Islet precursor cell (in vitro differentiated cells): ENCODE results near the gene MYO9A.
"Not testable (repeated sequence)": the region's sequence is repeated elsewhere in the genome, so short reads cannot be mapped to it uniquely, and the experiment has no call there.

ENCODE experiments used
- DNase-seq: peaks from one replicate; pipeline ENCODE4 v3.0.0-alpha.2; 2018

MYO9A gene

DNA sequence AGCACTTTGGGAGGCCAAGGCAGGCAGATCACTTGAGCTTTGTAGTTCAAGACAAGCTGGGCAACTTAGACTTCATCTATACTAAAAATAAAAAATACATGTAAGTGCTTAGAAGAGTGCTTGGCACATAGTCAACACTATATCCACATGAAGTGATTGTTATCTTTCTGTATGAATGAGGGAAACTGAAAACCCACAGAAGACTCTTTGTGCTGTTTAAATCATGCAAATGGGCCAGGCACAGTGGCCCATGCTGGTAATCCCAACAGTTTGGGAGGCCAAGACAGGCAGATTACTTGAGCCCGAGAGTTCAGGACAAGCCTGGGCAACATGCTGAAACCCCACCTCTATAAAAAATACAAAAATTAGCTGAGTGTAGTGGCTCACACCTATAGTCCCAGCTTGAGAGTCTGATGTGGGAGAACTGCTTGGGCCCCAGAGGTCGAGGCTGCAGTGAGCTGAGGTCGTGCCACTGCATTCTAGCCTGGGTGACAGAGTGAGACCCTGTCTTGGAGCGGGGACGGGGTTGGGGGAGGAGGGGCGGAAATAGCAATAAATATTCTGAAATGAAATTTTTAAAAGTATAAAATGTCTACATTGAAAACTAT lies 177.9 kb downstream of the MYO9A start:
- no peak for DNase-seq

DNA sequence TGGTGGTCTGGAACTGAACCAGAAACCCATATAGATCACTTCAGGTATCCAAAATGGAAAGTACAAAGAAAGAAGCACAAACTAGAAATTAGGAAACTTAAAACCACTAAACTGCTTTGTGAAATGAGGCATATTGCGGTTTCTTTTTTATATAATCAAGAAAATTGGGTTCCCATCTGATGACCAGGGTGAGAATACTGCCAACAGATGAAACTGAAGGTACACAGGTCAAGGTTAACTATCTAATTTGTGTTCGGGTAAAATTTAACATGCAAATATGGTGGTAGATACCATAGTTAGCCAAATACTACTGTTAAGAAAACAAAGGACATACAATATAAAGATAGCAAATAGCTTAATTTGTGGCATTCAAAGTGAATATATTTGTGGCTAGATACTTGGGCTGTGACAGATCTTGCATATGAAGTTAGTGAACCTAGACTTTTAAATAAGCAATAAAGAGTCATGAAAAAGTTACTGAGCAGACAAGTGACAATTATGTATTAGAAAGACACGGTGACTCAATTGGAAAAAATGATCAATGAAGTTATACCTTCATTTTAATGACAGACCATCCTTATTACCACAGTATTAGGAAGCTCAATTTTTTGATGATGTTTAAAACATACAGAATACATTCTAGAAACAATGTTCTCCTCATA lies 180.2 kb downstream of the MYO9A start:
- DNase-seq, result no peak

DNA sequence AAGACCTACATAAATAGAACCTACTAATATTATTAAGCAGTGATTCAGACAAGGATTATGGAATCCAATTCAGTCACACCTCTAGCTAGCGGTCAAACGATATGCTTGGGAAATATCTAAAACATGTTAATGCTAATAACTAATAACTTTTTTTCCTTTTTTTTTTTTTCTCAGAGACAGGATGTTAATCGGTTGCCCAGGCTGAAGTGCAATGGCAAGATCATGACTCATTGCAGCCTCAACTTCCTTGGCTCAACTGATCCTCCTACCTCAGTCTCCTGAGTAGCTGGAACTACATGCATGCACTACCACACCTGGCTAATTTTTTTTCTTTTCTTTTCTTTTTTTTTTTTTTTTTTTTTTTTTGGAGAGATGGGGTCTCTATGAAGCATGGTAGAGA lies 183.5 kb downstream of the MYO9A start:
- no peak for DNase-seq

DNA sequence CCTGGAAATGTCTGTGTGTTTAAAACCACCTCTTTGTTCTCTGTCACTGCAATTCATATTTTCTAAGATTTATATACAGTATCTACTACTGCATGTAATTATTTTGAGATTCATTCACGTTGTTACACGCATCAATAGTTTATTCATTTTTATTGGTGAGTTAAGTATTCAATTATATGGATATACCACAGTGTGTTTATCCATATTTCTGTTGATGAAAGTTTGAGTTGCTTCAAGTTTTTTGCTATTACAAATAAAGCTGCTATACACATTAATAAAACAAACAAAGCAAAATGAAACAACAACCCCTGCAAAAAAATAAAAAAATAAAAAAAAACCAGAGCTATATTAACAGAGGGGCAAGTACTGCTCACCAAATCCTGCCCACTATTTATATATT lies 185.3 kb downstream of the MYO9A start:
- no peak for DNase-seq

DNA sequence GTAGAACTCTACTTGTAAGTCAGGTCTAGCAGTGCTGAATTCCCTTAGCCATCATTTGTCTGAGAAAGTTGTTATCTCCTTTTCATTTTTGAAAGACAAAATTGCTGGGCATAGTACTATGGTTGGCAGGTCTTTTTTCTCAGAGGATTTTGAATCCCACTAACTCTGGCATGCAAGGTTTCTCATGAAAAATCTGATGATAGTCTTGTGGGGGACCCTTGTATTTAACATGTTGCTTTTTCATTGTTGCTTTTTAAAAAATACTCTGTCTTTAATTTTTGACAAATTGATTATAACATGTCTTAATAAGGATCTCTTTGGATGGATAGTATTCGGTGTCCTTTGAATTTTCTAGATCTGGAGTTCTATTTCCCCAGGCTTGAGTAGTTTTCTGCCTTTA lies 186.7 kb downstream of the MYO9A start:
- no peak for DNase-seq

DNA sequence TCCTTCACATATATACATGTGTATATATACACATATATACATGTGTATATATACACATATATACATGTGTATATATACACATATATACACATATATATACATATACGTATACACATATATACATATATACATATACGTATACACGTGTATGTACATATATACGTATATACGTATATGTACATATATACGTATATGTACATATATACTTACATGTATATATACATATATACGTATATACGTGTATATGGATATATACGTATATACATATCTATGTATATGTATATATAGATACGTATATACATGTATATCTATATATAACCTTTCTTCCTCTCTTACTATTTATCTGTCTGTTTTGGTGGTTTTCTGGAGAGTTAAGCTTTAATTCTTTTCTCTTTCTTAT lies 192.8 kb downstream of the MYO9A start:
- DNase-seq, result no peak

DNA sequence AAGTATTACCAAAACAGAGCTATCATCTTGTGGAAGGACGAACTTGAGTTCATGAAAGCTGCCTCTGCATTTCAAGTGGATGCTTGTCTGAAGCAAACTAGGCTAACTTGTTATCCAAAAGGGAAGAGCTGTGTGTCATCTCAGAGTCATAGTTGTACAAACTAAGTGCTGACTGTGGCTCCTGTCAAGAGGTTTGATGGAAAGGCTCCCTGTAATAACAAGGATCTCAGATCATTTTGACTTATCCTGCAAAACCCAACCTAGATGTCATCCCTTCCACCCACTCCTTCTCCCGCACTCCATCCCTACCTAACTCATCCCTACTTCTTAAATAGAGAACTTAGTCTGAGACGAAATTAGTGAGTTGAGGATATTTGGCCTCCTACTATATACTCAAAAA lies 196.8 kb downstream of the MYO9A start:
- no peak for DNase-seq

DNA sequence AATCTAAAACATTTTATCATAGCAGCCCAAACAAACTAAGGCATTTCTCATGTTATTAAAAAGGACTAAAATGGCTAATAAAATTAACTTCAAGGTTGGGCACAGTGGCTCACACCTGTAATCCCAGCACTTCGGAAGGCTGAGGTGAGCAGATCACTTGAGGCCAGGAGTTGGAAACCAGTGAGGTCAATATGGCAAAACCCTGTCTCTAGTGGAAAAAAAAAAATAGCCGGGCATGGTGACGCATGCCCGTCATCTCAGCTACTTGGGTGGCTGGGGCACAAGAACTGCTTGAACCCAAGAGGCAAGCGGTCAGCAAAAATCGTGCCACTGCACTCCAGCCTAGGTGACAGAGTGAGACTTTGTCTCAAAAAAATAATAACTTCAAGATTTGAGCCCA lies 197.4 kb downstream of the MYO9A start:
- DNase-seq, result no peak

DNA sequence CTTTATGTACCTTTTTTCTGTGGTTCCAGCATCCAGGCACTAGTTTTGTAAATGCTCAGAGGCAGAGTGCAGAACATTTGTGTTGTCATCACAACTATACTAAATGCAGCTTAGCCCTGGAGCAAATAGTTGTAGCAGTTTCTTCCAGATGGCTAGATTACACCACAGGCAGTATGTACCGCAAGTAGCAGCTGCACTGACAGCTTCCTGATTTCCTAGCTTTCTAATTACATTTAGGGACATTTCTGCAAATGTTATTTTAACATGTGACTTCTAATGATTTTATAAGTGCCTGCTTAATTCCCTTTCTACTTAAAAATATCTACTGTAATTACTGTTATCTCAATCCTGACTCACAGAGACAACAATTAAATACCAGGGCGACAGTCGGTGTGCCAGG lies 201.1 kb downstream of the MYO9A start:
- DNase-seq, result no peak

DNA sequence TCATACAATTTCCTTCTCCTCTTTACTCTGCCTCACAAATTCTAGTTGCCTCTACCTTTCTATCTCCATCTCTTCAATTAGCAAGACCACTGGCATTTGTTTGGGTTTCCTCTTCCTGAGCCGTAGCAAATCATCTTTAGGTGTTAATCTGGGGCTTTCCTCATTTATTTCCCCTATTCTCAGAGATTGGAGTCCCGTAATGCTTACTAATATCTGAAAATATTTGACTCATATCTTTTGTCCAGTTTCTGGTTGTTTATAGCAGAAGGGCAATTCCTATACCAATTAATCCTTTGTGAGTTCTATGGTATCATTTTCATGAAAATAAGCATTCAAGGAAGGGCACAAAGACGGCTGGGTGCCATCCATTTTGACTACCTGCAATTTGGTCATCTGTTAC lies 203.9 kb downstream of the MYO9A start:
- DNase-seq, result no peak

DNA sequence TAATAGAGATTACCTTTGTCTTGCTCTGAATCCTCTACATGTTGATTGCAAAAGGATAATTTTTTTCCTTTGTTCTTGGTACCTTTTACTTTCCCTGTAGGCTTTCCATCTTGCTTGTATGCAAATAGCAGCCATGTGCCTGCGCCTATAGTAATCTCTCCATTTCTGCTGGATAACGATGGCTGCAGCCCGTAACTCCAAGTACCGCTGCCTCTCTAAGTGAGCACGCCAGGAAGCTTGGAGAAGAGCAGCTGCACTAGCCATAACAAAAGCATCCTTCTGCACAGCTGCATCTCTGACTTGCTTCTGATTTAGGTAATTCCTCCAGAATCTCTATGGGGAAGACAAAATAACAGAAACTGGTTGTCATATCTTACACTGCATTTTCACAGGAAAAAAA lies 218.3 kb downstream of the MYO9A start:
- DNase-seq, result no peak

DNA sequence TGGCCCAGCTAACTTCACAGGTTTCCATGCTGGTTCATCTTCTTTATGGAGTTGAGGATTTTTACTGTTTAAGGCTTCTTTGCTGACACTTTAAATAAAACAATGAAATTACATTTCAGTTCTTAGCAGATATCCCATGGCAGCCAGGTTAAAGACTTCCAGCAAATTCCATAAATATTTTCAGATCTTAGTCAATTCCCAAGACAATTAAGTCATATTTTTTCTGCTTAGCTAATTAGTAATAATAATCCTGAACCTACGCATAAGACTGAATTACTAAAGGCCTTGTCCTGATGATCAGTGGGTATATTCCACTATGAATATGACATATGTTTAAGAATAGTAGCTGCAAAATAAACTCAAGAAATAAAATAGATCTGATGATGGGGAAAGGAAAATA lies 224.3 kb downstream of the MYO9A start:
- DNase-seq, result no peak

DNA sequence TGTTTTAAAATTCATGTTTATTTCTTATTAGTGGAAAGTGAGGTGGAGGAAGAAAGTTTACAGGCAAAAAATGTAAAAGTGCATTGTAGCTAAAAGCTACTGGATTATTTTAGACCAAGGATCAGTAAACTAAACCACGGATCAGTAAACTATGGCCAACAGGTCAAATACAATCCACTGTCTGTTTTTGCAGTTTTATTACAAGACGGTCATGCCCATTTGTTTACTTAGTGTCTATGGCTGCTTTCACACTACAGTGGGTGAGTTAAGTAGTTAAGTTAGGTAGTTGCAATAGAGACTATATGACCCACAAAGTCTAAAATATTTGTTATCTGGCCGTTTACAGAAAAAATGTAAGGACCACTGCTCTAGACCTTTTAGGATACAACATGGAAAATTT lies 225.6 kb downstream of the MYO9A start:
- DNase-seq, result no peak

DNA sequence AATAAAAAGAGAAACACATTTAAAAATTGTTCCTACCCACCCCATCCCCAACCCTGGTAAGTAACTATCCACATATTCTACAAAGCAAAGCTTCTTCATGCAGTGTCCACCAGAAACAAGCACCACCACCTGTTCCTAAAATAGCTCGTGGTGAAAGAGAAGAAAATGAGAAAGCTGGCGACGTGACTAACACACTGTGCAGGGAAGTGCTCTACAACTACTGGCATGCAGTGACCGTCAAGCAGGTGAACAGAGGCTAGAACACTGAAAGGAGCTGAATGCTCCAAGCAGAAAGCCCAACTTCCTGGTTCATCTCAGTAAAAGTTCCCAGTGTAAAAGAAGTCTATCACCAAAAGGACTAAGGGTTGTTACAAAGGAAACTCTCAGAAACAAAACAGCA lies 226.9 kb downstream of the MYO9A start:
- no peak for DNase-seq

DNA sequence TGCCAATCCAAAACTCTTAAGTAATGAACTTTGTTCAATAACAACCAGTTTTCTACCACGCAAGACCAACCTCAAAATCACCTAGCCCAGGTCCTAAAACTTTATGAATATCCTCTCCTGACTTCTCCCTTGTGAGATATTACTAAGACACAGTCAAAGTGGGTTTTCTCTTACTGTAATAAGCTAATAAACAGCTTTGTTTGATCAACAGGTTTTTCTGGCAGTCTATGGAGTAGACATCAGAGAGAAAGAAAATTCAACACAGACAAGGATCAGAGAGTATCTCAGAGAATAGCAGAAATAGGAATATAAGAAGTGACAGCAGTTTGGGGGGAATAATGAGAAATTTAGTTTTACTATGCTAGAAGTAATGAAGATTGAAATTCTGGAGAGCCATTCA lies 228.0 kb downstream of the MYO9A start:
- DNase-seq, result no peak

DNA sequence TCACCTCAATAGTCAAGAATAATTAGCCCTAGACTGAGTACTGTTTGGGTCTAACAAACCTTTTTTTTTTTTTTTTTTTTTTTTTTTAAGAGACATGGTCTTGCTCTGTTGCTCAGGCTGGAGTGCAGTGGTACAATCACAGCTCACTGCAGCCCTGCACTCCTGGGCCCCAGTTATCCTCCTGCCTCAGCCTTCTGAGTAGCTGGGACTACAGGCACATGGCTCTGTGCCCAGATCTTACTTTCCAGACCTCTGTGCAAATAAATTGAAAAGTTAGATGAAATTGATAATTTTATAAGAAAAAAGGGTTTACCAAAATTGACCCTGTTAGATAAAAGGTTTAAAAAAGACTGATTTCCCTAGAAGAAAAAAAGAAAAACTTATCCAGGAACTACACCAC lies 228.6 kb downstream of the MYO9A start:
- no peak for DNase-seq

DNA sequence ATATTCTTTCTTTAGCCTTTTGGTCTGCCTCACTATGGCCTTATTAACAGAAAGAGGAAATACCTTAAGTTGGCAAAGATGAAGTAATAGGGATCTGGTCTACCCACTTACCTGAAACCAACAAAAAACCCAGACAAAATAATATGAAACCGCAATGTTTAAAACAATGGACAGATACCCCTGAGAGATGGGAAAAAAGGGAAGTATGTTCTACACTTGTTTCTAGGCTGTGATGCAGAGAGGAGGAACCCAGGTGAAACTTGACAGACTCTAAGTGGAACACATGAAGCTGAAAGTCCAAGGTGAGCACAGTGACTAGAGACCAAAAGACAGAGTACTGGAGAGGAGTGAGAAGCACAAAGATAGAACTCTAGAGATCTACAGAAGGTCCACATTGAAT lies 229.2 kb downstream of the MYO9A start:
- no peak for DNase-seq

DNA sequence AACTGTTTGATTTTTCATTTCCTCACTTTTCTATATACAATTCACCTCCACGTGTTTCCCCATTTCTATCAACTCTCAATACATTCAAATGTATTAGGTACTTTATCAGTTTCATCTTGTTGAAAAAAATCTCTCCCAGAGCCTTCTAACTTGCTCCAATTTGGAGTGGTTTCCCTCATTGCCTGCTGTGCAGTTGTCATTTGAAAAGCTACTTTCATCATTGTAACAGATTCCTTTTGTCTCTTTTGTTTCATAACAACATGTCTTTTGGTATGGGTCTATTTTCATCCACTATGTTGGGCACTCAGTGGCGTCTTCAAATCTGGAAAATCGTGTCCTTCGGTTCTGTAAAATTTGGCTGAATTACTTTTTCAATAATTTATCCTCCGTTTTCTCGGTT lies 232.6 kb downstream of the MYO9A start:
- DNase-seq, result no peak

DNA sequence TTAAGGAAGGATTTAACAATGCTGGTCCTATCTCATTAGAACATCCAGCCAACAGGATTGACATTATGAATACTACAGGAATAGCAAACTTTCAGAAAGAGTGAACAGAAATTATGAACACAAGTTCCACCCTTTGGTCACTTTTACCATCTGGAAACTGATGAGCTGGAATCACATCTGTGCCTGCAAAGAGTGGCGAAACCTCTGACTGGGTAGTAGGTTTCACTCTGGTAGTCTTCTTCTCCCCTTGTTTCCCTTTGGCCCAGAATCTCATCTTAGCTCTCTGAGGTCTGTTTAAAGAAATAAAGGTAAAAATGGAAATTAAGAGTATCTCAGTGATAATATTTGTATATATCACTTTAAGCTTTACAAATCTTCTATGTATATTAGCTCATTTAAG lies 234.5 kb downstream of the MYO9A start:
- no peak for DNase-seq

DNA sequence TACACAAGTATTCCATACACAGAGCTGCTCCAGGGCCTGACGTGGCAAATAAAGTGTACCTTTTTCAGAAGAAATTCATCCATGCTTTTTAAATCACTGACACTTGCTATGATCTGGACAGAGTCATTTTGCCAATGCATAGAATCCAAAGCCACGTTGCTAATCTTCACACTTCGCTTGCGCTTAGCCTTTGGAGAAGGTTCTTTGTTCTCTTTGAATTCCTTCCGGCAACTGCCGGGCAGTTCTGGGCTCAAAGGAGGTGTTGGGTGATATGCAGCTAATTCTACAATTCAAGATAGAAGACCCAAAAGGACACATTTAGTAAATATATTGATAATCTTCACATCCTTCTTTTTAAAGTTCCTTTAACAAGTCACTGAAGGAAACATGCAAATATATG lies 237.7 kb downstream of the MYO9A start:
- no peak for DNase-seq

DNA sequence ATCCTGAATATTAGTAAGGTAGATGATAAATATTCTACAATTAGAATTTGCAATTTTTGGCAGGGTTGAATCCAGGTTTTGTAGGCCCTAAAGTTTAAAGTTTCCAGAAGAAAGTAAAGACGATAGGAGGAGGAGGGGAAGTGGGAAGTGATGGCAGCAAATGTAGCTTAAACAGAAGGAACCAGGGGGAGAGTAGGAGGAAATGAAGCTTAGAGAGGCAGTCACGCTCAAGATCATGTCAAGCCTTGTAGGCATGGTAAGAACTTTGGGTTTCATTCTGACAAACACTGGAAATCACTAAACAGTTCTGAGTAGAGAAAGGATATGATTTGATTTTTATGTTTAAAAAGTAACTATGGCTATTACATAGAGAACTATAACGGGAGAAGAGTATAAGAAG lies 243.7 kb downstream of the MYO9A start:
- no peak for DNase-seq

DNA sequence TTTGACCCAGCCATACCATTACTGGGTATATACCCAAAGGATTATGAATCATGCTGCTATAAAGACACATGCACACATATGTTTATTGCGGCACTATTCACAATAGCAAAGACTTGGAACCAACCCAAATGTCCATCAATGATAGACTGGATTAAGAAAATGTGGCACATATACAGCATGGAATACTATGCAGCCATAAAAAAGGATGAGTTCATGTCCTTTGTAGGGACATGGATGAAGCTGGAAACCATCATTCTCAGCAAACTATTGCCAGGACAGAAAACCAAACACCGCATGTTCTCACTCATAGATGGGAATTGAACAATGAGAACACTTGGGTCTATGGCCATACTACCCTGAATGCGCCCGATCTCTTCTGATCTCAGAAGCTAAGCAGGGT lies 259.7 kb downstream of the MYO9A start:
- not testable (repeated sequence) for DNase-seq

DNA sequence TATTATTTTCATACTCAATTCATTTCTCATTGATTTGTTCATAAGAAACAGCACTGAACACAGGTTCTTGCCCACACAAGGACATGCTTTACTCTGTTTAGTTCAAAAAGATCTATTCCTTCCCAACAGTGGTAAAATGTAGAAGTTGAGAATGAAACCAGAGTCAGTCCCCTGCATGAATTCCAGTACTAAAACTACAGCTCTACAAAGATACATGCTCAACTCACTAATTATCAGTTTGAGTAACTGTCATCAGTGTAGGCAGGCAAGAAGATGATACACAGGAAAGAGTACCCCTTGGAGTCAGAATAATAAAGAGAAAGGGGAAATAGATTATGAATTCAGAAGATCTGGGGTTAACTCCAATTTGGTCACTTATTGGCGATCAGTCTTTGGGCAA lies 264.4 kb downstream of the MYO9A start:
- no peak for DNase-seq

DNA sequence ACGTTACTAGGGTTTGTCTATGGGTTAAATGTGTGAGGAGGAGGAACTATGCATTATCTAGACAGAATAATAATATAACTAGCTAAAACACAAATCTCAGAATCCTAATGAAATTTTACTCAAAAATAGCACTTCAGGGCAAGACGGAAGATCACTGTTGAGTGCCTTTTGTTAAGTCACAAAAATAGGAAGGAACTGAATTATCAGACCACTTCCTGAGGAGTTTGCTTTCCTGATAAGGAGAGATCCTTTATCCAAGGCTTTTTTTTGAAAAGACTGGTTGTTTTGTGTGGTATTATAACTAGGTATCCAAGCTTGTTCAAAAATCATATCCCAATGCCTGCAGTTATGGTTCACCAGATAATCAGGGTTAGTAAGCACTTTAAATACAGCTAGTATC lies 273.0 kb downstream of the MYO9A start:
- DNase-seq, result no peak

DNA sequence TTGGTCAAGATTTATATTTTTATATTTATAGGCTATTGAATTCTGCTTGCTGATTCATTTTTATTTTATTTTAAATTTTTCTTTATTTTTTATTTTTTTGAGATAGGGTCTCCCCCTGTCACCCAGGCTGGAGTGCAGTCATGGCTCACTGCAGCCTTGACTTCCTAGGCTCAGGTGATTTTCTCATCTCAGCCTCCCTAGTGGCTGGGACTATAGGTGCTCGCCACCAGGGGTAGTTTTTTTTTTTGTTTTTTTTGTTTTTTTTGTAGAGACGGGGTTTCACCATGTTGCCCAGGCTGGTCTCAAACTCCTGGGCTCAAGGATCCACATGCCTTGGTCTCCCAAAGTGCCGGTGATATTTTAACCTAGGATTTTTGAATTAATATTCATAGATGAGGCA lies 276.4 kb downstream of the MYO9A start:
- DNase-seq, result no peak
